Neutrophil (primary cell): ENCODE results near the gene PAM.

Experiments
- H3K27ac ChIP-seq: fragments of 200-600 bp; sonication (generic); 2 replicates; pipeline ENCODE4 v1.5.1; 2016; ENCODE audit warnings: mild to moderate bottlenecking, moderate library complexity
- H3K27me3 ChIP-seq: fragments of 200-600 bp; sonication (generic); 2 replicates; pipeline ENCODE4 v1.6.0; 2016; ENCODE audit warnings: mild to moderate bottlenecking
- H3K36me3 ChIP-seq: fragments of 200-600 bp; sonication (generic); 2 replicates; pipeline ENCODE4 v1.5.1; 2017
- H3K4me1 ChIP-seq, 2 experiments: fragments of 200-600 bp in 1 of 2; sonication (generic) in 1 of 2; 1 replicate in 1 of 2; 2 replicates in 1 of 2; pipeline versions ENCODE4 v1.5.1 to v1.6.1; 2013 to 2016; ENCODE audit warnings: low read depth in 1 of 2, low read length in 1 of 2, mild to moderate bottlenecking in 1 of 2, moderate library complexity in 1 of 2; ENCODE audit not compliant: control insufficient read depth in 1 of 2, insufficient read depth in 1 of 2
- H3K4me3 ChIP-seq, 2 experiments: fragments of 200-600 bp in 1 of 2; sonication (generic) in 1 of 2; 1 replicate in 1 of 2; 2 replicates in 1 of 2; pipeline ENCODE4 v1.5.1; 2013 to 2016; ENCODE audit warnings: low read depth in 1 of 2, low read length in 1 of 2, mild to moderate bottlenecking in 1 of 2, moderate library complexity in 1 of 2
- H3K9me3 ChIP-seq: fragments of 200-600 bp; sonication (generic); 2 replicates; pipeline ENCODE4 v1.5.1; 2016
- TF ChIP-seq, protein P1 (sequence below): fragments of 200-600 bp; sonication (generic); IDR thresholded peaks from 2 replicates; pipeline ENCODE4 v1.5.1; 2016; ENCODE audit warnings: antibody characterized with exemption

Gene PAM

GRCh38 chr5:102833146-102833545 is 78.0 kb downstream of the PAM start:
- Histone ChIP-seq H3K4me3 (no peak overlapping the region), H3K36me3 (no peaks in the 10 kb centered on the region), H3K9me3 (no peaks in the 10 kb centered on the region), H3K27ac (no peak overlapping the region), H3K27me3 (no peaks in the 10 kb centered on the region), H3K4me1 (peaks cover 34% of the 10 kb centered on the region in 2 experiments)
- TF ChIP-seq, protein P1, sequence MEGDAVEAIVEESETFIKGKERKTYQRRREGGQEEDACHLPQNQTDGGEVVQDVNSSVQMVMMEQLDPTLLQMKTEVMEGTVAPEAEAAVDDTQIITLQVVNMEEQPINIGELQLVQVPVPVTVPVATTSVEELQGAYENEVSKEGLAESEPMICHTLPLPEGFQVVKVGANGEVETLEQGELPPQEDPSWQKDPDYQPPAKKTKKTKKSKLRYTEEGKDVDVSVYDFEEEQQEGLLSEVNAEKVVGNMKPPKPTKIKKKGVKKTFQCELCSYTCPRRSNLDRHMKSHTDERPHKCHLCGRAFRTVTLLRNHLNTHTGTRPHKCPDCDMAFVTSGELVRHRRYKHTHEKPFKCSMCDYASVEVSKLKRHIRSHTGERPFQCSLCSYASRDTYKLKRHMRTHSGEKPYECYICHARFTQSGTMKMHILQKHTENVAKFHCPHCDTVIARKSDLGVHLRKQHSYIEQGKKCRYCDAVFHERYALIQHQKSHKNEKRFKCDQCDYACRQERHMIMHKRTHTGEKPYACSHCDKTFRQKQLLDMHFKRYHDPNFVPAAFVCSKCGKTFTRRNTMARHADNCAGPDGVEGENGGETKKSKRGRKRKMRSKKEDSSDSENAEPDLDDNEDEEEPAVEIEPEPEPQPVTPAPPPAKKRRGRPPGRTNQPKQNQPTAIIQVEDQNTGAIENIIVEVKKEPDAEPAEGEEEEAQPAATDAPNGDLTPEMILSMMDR = no peak

DNA sequence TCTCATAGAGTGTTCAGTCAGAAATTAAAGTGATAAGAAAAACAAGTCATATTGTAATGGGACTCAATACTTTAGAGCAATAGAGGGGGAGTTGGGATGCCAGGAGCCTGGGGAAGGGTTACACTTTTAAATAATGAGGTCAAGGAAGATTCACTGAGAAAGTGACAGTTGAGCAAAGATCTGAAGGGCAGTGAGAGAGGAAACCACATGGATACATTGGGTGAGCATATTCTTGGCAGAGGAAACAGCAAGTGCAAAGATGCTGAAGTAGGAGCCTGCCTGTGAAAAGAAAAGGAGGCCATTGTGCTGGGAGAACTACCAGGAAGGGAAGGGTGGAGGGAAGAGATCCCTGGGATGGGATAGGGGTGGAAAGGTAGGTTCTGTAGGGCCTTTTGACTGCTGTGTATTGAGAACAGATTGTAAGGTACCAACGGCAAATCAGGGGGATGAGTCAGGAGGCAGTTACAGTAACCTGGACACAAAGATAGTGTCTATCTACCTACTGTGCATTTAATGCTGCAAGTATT is 79.4 kb downstream of the PAM start:
- H3K4me1 ChIP-seq = peaks cover 34% of the 10 kb centered on the region in 2 experiments
- no peak overlapping the region for H3K4me3 ChIP-seq
- no peaks in the 10 kb centered on the region for H3K9me3 ChIP-seq
- no peaks in the 10 kb centered on the region for H3K36me3 ChIP-seq
- TF ChIP-seq, protein P1 = no peak
- H3K27me3 ChIP-seq = no peaks in the 10 kb centered on the region
- H3K27ac ChIP-seq = peak overlapping the region; percentile 67

DNA sequence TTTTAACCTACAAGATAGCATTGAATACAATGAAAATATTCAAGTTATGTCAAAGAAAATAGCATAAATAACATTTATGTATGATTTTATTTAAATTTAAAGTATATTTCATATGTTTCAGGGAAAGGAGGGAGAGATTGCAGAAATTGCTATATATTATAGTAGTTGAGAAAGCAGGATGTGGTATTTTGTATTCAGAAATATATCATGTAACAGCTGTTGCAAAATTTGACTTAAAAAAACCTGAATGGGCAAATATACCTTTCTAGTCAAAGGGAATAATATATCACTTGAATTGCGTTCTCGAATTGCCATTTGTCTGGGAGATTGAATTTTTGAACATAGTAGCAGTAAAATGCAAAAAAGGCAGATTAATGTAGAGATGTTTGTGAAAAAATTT is 80.6 kb downstream of the PAM start:
- Histone ChIP-seq H3K27ac (peak overlapping the region; percentile 67), H3K27me3 (no peaks in the 10 kb centered on the region), H3K36me3 (no peaks in the 10 kb centered on the region), H3K4me3 (no peak overlapping the region), H3K9me3 (no peaks in the 10 kb centered on the region), H3K4me1 (peaks cover 34% of the 10 kb centered on the region in 2 experiments)
- TF ChIP-seq, protein P1 = no peak

- H3K36me3 ChIP-seq = no peaks in the 10 kb centered on the region
Measured at GRCh38 chr5:102841021-102841420, 85.9 kb downstream of the PAM start.

DNA sequence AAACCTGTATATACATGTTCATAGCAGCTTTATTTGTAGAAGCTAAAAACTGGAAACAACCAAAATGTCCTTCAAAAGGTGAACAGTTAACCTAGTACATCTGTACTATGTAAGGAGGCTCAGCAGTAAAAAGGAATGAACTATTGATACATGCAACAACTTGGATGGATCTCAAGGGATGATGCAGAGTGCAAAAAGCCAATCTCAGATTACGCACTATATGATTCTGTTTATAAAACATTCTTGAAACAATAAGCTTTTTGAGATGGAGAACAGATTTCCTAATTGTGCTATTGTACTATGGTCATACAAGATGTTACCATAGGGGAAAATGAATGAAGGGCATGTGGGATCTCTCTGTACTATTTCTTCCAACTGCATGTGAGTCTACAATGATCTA is 88.9 kb downstream of the PAM start:
- Histone ChIP-seq H3K4me1 (peaks cover 3 to 4% of the 10 kb centered on the region in 2 experiments), H3K27me3 (no peaks in the 10 kb centered on the region), H3K27ac (no peak overlapping the region), H3K9me3 (no peaks in the 10 kb centered on the region), H3K36me3 (no peaks in the 10 kb centered on the region), H3K4me3 (no peak overlapping the region)
- TF ChIP-seq, protein P1 = no peak

More at GRCh38 chr5:102841021-102841420, 85.9 kb downstream of the PAM start:
- Histone ChIP-seq H3K4me1 (peaks cover 16% of the 10 kb centered on the region in 2 experiments), H3K27me3 (no peaks in the 10 kb centered on the region), H3K27ac (no peak overlapping the region), H3K9me3 (no peaks in the 10 kb centered on the region), H3K4me3 (no peak overlapping the region)
- TF ChIP-seq, protein P1 = no peak
